COLO829 (cell line): ENCODE data around the gene ZNF346.

ENCODE experiments used
- DNase-seq: peaks from one replicate; pipeline ENCODE4 v3.0.0; 2012; ENCODE audit warnings: low spot score

The ZNF346 gene

DNA sequence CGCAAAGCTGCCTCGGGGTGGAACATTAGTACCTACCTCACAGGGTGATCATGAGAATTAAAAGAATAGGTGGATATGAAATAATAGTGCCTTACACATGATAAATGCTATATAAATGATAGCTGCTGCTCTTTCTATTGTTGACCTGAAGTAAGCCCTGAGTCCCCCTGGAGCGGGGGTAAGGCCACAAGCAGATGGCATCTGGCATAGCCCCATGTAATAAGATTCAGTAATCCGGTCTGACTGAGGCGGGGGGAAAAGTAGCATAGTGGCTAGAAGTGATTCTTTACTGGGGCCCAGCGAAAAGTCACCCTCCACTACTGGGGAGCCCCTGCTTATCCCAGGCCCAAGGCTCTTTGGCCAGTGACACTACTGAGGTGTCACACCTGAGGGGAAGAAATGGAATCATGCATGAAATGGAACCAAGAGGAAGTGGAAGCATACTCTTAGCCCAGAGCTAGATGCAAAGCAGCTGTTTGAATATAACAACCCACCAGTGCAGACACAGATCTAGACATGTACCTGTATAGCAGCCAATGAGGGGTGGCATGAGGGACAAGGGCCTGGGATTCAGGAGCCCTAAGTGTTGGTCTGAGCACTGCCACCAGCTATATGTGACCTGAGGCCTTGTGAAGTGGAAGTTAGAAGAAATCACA is 48.2 kb downstream of the ZNF346 start:
- DNase-seq, result no peak

DNA sequence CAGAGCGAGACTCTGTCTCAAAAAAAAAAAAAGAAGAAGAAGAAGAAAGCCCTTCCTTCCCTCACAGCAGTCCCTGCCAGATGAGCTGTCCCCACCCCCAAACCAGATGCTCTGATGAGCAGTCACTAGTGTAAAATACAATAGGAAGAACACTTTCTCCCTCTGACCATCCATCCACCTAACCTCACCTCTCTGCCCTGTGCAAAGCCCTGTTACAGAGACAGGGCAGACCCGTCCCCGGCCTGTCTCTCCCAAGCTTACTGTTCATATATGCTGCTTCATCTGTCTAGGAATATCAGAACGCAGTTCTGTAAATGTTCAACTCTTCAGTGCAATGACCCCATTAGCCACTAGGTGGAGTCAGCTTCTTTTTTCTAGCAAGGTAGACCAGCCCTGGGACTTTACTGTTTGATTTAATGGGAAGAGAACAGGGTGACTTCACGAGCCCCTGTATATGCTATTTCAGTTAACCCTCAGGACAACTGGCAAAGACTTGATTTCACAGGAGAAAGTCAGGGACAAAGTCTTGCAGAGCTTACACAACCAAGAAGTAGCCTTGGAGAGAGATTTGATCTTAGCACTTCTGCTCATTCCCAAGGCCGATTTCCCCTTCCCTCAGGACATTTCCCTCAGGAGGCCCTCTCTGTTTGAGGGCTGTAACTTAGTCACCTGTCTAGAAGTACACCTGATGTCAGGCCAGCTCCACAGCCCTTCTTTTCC is 49.3 kb downstream of the ZNF346 start:
- peak; percentile 27 for DNase-seq

DNA sequence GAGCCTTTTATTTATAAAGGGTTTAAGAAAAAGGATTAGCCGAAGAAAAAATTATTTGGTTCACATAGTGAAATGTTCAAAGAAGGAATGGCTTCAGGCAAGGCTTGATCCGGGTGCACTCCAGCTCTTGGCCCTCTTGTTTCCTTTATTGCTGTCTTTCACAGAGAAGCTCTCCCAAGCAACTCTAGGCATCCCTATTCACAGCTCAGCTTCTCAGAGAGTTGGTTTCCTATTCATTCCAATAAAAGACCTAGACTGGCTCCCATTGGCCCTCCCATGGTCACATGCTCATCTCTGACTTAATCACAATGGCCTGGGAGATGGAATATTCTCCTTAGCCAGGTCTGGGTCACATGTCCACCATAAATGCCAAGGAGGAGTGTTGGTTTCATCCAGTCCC is 54.8 kb downstream of the ZNF346 start:
- no peak for DNase-seq

DNA sequence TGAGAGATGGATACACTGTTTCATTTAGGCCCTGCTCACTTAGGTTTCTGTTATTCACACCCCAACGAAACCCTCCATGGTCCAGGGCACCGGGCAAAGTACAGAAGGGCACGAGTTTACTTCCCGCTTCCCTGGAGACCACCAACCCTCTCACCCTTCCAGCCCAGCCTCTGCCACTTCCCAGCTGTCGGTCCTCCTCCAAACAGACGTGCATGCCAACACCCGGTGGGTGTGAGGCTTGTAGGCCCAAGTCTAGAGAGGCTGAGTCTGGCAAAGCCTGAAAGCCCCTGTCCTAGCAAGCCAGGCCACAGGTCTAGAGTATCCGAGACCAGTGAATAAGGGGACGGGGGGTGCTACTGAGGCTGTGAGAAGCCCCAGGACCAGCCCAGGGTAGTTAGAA is 57.1 kb downstream of the ZNF346 start:
- DNase-seq, result no peak

DNA sequence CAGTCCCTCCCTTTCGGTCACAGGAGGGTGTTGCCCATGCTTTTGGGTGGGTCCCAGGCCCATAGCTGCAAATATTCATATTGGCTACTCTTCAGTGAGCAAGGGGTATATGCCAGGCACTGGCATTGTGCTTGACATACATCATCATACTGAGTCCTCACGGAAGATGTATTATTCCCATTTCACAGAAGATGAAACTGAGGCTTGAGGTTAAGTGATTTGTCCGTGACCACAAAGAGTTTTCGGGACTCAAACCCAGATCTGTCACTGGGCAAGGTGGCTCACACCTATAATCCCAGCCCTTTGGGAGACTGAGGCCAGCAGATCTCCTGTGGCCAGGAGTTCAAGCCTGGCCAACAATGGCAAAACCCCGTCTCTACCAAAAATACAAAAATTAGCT is 57.8 kb downstream of the ZNF346 start:
- no peak for DNase-seq

DNA sequence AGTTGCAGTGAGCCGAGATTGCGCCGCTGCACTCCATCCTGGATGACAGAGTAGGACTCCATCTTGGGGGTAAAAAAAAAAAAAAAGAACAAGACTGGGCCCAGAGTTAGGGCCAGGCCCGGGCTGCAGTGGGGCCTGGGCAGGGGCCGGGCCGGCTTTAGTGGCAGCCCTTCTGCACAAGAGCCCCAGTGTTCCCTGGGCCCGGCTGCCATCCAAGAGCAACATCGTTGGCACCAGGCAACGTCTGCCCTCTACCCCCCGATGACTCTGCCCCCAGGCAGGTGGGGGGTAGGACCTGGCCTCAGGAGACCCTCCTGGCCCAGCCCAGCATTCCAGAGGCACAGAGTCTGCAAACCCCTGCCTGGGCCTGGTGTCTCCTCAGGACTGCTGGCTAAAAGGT is 59.4 kb downstream of the ZNF346 start:
- no peak for DNase-seq

DNA sequence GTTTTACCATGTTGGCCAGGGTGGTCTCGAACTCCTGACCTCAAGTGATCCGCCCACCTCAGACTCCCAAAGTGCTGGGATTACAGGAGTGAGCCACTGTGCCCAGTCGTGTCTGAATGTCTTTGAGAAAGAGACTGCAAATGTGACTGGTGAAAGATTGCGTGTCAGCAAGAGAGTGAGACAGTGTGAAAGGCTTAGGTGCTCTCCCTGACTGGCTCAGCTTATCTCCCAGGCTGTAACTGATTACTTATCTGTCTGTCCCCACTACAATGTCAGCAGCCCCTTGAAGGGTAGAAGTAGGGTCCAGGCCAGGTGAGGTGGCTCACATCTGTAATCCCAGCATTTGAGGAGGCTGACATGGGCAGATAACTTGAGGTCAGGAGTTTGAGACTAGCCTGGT is 60.9 kb downstream of the ZNF346 start:
- DNase-seq, result no peak

DNA sequence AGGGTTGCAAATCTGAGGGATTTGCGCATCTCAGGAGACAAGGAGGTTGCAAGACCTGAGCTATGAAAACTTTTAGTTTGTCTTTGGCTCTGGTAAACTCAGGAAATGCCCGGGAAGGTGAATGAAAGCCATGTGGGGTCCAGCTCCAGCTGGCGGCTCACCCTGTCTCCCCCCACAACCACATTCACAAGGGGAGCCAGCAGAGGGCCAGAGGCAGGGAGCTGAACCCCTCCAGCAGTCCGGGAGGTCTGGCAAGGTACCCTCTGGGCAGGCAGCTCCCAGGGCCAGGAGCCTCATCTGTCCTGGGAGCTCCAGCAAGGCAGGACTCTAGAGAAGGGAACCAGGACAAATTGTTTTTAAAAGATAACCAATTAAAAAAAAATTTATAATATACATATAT is 61.7 kb downstream of the ZNF346 start:
- DNase-seq, result no peak

DNA sequence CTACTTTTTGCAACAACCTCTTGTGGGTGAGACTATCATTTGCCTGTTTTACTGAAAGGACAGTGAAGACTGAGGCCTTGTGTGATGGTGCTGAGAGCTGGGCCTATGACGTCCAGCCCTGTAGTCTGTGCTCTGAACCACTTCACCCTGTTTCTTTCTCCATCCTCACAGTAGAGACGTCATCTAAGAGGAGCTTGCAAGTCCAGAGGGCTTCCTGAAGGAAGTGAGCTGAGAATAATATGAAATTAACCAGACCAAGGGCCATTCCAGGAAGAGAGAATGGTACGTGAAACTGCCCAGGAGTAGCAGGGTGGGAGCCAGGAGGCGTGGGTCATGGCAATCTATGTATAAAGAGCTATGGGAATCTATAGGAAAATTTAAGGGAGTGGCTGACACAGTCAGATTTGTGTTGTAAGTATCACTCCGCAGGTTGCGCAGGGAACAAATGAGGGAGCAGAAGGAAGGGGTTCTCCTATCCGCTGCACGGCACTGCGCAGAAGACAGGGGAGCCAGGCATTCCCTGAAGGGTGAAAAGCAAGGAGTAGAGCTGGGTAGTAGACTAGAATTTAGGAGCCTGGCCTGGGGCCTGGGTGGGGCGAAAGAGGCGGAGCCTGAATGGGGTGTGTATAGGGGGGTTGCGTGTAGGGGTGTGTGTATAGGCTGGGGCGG is 63.6 kb downstream of the ZNF346 start:
- DNase-seq, result no peak

DNA sequence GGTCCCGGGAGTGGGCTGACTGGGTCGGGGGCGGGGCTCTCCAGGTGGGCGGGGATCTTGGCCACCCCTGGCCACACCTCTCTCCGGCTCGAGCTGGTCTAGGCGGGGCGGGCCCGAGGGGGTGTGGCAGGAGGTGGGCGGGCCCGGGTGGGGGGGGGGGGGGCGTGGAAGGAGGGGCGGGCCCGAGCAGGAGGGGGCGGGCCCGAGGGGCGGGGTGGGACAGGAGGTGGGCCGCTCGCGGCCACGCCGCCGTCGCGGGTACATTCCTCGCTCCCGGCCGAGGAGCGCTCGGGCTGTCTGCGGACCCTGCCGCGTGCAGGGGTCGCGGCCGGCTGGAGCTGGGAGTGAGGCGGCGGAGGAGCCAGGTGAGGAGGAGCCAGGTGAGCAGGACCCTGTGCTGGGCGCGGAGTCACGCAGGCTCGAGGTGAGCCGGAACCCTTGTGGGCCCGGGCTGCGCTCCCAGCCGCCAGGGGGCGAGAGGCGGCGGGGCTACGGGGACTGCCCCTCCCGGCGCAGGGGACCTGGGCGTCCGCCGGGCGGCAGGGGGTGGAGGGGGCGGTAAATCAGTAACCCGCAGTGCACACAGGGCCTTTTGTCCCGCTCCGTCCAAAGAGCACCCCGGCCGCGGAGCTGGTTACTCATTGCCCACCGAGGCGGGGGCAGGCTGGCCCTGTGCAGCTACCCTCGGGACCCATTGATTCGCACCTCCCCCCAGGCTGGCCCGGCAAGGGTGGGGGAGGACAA is 64.3 kb downstream of the ZNF346 start, which contains the start of gene FGFR4:
FGFR4 (plus strand) TSS at position 262 of the 744 bp plus-strand sequence. CDS start 2,688 bp downstream, outside the sequence.
- peak; percentile 73 for DNase-seq

DNA sequence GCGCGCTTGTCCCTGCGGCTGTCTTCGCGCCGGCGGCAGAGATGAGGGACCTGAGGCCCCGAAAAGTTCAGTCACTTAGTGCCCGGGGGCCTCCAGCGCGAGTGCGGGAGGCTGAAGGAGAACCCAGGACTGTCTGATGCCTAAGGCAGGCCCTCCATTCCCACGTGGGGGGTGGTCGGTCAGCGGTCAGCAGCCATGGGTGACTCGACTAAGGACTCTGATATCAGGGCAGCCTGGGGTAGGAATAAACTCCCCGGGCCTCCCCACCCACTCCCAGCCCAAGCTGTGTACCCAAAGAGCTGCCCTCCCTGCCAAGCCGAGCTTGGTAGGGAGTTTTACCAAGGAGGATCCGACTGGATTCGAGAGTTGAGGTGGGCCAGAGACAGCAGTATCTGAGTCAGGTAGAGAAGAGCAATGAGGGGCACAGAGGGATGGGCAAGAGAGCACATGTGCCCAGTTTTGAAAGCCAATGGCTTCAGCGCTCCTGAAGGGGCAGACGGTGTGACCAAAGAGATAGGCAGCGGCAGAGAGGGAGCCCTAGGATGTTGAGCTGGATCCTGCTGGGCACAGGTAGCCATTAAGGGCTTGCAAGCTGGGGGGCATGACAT is 65.0 kb downstream of the ZNF346 start:
- no peak for DNase-seq

DNA sequence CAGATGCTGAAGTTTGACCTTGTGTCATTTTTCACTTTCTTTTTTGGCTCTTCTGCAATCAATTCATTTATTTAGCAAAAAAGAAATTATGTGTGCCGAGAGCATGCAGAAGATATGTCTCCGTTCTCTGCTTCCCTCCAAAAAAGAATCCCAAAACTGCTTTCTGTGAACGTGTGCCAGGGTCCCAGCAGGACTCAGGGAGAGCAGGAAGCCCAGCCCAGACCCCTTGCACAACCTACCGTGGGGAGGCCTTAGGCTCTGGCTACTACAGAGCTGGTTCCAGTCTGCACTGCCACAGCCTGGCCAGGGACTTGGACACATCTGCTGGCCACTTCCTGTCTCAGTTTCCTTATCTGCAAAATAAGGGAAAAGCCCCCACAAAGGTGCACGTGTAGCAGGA is 66.6 kb downstream of the ZNF346 start:
- DNase-seq, result no peak

DNA sequence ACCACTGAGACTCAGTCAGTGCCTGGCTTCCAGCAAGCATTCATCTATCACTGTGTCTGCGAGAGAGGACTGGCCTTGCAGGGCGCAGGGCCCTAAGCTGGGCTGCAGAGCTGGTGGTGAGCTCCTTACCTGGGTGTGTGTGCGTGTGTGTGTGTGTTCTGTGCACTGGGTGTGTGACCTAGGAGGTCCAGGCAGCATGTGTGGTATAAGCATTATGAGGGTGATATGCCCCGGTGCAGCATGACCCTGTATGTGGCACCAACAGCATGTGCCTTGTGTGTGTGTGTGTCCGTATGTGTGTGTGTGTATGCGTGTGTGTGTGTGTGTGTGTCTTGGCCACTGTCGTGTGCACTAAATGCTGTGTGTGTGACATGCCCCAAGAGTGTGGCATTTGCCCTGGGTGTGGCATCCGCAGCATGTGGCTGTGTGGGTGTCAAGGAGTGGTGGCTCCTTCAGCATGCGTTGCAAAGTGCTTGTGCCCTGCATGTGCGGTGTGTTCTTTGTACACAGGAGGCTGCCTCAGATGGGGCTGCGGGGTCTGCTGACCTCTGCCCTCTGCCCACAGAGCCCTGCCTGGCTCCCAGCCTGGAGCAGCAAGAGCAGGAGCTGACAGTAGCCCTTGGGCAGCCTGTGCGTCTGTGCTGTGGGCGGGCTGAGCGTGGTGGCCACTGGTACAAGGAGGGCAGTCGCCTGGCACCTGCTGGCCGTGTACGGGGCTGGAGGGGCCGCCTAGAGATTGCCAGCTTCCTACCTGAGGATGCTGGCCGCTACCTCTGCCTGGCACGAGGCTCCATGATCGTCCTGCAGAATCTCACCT is 67.5 kb downstream of the ZNF346 start:
- no peak for DNase-seq

DNA sequence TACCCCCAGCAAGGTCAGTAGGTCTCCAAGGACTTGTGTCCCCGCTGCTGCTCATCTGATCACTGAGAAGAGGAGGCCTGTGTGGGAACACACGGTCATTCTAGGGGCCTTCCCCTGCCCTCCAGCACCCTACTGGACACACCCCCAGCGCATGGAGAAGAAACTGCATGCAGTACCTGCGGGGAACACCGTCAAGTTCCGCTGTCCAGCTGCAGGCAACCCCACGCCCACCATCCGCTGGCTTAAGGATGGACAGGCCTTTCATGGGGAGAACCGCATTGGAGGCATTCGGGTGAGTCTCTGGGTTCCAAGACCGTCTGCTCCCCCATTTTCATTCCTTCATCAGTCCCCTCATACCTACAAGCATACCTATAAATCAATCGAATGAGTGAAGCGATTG is 68.3 kb downstream of the ZNF346 start:
- DNase-seq, result no peak

DNA sequence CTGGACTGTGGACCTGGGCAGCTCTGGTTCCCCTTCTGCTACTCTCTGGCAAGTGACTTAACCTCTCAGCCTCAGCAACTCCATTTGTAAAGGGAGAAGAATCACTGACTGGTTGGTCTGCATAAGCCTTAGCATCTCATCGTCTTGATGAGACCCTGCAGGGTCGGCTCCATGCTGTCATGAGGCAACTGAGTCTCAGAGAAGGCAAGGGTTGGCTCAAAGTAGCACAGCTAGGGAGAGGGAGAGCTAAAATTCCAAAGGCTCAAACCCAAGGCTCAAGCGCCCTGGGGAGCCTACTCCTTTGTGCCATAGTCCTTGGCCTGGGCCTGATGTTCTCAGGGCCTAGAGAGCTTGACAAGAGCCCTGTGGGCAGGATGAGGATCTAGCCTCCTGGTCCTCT is 68.7 kb downstream of the ZNF346 start:
- no peak for DNase-seq

DNA sequence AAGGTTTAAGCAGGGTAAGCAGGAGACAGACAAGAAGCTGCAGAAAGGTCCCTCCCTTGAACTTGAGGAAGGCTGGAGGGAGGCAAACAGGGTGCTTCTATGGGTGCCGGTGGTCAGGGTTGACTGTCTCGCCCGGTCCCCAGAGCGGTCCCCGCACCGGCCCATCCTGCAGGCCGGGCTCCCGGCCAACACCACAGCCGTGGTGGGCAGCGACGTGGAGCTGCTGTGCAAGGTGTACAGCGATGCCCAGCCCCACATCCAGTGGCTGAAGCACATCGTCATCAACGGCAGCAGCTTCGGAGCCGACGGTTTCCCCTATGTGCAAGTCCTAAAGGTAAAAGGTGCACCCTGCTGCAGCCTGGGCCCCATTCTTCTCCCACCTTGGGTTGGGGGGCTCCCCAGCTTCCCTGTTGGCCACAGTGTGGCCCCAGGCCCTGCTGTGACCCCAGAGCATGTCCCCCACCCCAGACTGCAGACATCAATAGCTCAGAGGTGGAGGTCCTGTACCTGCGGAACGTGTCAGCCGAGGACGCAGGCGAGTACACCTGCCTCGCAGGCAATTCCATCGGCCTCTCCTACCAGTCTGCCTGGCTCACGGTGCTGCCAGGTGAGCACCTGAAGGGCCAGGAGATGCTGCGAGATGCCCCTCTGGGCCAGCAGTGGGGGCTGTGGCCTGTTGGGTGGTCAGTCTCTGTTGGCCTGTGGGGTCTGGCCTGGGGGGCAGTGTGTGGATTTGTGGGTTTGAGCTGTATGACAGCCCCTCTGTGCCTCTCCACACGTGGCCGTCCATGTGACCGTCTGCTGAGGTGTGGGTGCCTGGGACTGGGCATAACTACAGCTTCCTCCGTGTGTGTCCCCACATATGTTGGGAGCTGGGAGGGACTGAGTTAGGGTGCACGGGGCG is 69.9 kb downstream of the ZNF346 start:
- DNase-seq, result no peak

DNA sequence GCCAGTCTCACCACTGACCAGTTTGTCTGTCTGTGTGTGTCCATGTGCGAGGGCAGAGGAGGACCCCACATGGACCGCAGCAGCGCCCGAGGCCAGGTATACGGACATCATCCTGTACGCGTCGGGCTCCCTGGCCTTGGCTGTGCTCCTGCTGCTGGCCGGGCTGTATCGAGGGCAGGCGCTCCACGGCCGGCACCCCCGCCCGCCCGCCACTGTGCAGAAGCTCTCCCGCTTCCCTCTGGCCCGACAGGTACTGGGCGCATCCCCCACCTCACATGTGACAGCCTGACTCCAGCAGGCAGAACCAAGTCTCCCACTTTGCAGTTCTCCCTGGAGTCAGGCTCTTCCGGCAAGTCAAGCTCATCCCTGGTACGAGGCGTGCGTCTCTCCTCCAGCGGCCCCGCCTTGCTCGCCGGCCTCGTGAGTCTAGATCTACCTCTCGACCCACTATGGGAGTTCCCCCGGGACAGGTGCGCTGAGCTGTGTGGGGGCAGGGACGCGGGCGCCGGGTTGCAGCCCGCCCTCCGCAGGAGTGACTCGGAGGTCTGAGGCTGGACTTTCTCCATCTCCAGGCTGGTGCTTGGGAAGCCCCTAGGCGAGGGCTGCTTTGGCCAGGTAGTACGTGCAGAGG is 70.7 kb downstream of the ZNF346 start:
- DNase-seq, result no peak

DNA sequence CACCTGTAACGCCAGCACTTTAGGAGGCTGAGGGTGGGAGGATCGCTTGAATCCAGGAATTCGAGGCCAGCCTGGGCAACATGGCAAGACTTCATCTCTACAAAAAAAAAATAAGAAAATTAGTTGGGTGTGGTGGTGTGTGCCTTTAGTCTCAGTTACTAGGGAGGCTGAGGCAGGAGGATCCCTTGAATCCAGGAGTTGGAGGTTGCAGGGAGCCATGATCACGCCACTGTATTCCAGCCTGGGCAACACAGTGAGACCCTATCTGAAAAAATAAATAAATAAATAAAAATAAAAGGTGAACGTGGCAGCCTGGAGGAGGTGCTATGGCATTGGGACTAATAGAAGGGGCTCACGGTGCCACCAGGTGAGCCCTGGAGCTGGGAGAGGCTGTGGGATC is 71.3 kb downstream of the ZNF346 start:
- no peak for DNase-seq

DNA sequence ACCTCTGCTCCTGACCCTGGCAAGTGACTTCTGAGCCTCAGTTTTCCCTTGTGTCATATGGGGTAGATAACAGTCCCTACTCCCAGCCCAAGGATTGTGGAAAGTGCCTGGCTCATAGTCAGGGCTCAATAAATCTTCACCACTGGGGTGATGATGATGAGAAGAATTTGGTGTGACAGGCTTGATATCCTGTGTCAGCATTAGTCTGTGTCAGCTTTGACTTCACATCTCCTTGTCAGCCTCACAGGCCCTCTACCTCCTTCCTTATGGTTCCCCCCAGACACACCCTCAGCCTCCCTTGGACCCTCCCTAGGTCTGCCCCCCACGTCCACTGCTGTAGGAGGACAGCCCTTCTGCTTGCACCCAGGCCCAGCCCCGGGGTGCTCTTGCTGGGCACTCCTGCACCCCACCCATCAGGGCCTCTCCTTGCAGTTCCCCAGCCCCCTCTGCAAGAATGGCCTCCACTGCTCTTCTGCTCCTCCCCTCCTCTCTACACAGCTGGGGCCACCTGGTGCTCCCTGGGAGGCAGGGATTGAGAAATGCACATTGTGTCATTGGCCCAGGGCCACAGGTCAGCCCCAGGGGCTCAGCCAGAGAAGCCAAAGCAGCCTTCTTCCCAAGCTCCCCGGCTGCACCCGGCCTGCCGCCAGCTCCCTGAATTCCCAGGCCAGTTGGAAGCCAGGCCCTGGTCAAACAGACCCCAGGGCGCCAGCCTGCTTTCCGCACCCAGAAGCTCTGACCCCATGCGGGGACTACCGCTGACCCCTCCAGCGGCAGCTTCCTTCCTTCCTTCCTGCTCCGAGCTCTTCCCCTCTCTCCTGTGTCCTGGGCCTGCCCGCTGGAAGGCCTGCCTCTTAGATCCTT is 72.0 kb downstream of the ZNF346 start:
- DNase-seq, result no peak
